Body of pancreas (tissue), 4 donors: ENCODE measurements around the gene GORASP1. TPM values are rescaled to one million over a fixed set of nuclear protein-coding genes. Genes with fewer than 3 reads are reported as not detected.

Experiments used
- ATAC-seq: fragments of 150-250 bp; one replicate; pipeline ENCODE4 v1.9.1; 2016
- DNase-seq, 4 donors: peaks; one replicate each; pipeline ENCODE4 v3.0.0-alpha.2; 2019
- H3K27ac ChIP-seq, 4 donors: fragments of 200-600 bp; sonication (generic); 1 replicate in 3 of 4; 2 replicates in 1 of 4; pipeline versions ENCODE4 v1.5.1 to v1.6.1; 2016 to 2019; ENCODE audit warnings: mild to moderate bottlenecking in 1 of 4, mixed read lengths in 1 of 4, moderate library complexity in 1 of 4
- H3K27me3 ChIP-seq, 2 donors: fragments of 200-600 bp; sonication (generic); one replicate each; pipeline ENCODE4 v1.6.0; 2016; ENCODE audit warnings: mild to moderate bottlenecking in 1 of 2
- H3K36me3 ChIP-seq, 2 donors: fragments of 200-600 bp; sonication (generic); replicated peaks in 1 of 2; 2 replicates each; pipeline ENCODE4 v1.5.1; 2016; ENCODE audit warnings: low read depth in 2 of 2; ENCODE audit not compliant: insufficient read depth in 1 of 2
- H3K4me1 ChIP-seq: fragments of 200-600 bp; sonication (generic); one replicate; pipeline ENCODE4 v1.6.0; 2016
- H3K4me3 ChIP-seq, 2 donors: fragments of 200-600 bp; sonication (generic); 1 replicate in 1 of 2; 2 replicates in 1 of 2; pipeline ENCODE4 v1.5.1; 2016 to 2019
- H3K9me3 ChIP-seq, 3 donors: fragments of 200-600 bp; sonication (generic); 1 replicate in 2 of 3; 2 replicates in 1 of 3; pipeline ENCODE4 v1.5.1; 2016
- POLR2A ChIP-seq, 3 donors: fragments of 450-650 bp; IDR thresholded peaks; one replicate each; pipeline ENCODE4 v1.6.1; 2016; ENCODE audit warnings: antibody characterized with exemption in 3 of 3, mild to moderate bottlenecking in 2 of 3
- WGBS, 2 donors: methylation state at CpG; one replicate each; pipeline ENCODE4 v1.1.5; 2017; 5-methylcytosine and 5-hydroxymethylcytosine counted together
- intact Hi-C: fragments of 100-400 bp; cut with DNase I; formaldehyde crosslinking; loops from one replicate; pipeline ENCODE4 v1.15.1; 2023
- total RNA-seq, 2 donors: library from RNA; depleted of rRNA; stranded (reverse); fragments of >200 nt; gene quantifications; one replicate each; pipeline ENCODE4 v1.1.0, GENCODE V29; 2016
- TF ChIP-seq, protein P1 (sequence below), 7 experiments: fragments of 450-650 bp in 4 of 7; fragments of 200-600 bp in 3 of 7; sonication (generic) in 3 of 7; IDR thresholded peaks; one replicate each; pipeline ENCODE4 v1.5.1; 2016 to 2019; ENCODE audit warnings: antibody characterized with exemption in 7 of 7

Gene GORASP1
- total RNA-seq, 2 donors from 2014 or later: 38.4 to 53.1 TPM

GRCh38 chr3:39148435-39149058 is 41.1 kb upstream of the GORASP1 start:
- H3K27me3 ChIP-seq: no peaks in the 10 kb centered on the region
- H3K27ac ChIP-seq: peak overlapping the region; percentile 33 to 100 (median 100)
- peaks cover 79% of the 10 kb centered on the region for H3K4me1 ChIP-seq
- H3K4me3 ChIP-seq: no peak overlapping the region
- WGBS, 2 donors: 51 to 59% methylated on average over 7 to 9 of the region's 9 CpGs
- peak in 1 of 4 donors; percentile 39 for DNase-seq
- peaks cover 10 to 15% of the 10 kb centered on the region in 2 donors for H3K36me3 ChIP-seq
- no peak for ATAC-seq
- intact Hi-C loops: loop anchor here (5.0 kb wide), 1 partner anchor 39 kb away; no protein-coding TSS in a partner anchor
- H3K9me3 ChIP-seq: no peaks in the 10 kb centered on the region
- TF ChIP-seq POLR2A (IDR thresholded peaks at IDR 0.05): no peak
- TF ChIP-seq, protein P1, sequence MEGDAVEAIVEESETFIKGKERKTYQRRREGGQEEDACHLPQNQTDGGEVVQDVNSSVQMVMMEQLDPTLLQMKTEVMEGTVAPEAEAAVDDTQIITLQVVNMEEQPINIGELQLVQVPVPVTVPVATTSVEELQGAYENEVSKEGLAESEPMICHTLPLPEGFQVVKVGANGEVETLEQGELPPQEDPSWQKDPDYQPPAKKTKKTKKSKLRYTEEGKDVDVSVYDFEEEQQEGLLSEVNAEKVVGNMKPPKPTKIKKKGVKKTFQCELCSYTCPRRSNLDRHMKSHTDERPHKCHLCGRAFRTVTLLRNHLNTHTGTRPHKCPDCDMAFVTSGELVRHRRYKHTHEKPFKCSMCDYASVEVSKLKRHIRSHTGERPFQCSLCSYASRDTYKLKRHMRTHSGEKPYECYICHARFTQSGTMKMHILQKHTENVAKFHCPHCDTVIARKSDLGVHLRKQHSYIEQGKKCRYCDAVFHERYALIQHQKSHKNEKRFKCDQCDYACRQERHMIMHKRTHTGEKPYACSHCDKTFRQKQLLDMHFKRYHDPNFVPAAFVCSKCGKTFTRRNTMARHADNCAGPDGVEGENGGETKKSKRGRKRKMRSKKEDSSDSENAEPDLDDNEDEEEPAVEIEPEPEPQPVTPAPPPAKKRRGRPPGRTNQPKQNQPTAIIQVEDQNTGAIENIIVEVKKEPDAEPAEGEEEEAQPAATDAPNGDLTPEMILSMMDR (IDR thresholded peaks at IDR 0.05): no peak

DNA sequence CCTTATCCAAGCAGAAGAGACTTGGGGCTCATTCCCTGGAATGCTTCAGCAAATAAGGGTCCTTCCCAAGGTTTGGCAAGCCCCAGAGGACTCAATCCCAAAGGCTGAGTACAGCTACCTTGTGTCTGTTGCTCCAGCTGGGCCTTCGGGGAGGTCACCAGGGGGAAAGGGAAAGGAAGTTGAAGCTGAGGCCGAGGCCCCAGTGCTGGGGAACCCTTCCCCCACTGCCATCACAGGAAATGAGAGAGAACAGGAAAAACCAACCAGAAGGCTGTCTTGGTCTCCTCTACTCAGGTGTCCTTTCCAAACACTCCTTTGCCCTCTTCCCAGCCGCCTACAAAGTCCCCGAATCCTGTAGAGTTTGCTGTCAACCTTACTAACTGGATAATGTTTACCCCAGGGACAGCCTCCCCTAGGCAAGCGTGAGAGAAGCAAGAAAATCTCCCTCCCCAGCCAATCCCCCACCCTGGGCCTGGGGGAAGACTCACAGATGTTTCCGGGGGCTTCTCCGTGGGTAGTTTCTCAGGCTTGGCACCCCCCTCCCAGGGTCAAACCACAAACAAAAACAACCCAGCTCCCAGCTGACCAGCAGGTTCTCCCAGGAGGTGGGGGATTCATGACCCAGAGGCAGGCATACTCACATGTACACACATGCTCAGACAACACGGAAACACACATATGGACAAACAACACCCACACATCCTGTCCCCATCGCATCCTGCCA is 40.4 kb upstream of the GORASP1 start:
- Histone ChIP-seq H3K9me3 (no peaks in the 10 kb centered on the region), H3K36me3 (peaks cover 16 to 21% of the 10 kb centered on the region in 2 donors), H3K4me1 (peaks cover 86% of the 10 kb centered on the region), H3K27me3 (no peaks in the 10 kb centered on the region), H3K4me3 (no peak overlapping the region), H3K27ac (peak overlapping the region; percentile 33 to 100 (median 100))
- intact Hi-C loops: loop anchor here (5.0 kb wide), 1 partner anchor 39 kb away; no protein-coding TSS in a partner anchor
- 29 to 32% methylated on average over 9 of the region's 9 CpGs for WGBS, 2 donors
- ATAC-seq (no peak), DNase-seq (peak in 2 of 4 donors; percentile 34 to 59)
- TF ChIP-seq POLR2A (IDR thresholded peaks at IDR 0.05): no peak
- TF ChIP-seq, protein P1 (IDR thresholded peaks at IDR 0.05): no peak

DNA sequence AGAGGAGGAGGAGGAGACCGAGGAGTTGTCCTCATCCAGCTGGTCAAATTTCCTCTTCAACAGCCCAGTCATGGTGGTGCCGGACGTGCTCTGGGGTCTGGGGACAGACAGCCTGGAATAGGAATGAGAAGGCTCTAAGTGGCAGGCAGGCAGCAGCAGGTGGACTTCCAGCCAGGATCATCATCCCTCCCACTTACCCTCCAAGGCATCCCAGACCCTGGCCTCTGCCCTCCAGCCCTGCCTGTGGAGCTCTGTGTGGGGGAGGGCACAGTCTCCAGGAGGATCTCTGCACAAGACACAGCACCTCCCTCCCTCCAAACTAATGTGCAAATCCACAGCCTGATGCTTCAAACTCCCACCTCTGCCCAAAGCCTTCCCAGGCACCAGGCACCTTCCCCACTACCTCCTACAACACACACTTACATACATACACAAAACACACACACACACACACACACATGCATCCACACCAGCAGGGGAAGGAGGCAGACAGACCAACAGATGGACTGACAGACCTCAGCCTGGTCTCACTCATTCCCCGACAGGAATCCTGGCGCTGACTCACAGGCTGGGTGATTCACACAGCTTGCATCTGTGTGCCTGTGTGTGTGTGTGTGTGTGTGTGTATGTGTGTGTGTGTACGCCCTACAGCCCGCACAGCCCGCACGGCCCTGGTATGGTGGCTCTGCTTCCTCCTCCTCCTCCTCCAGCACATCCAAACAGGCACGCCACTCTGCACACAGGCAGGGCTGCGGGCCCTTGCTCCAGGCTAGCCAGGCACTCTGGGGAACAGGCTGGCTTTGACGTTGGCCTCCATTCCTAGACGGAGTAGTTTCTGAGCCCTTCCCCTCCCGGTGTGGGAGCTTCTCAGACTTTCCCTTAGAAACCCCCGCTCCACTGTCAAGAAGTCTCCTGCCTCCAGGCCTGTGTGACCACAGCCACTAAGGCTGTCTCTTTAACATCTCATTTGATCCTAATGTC is 39.5 kb upstream of the GORASP1 start:
- no peaks in the 10 kb centered on the region for H3K27me3 ChIP-seq
- intact Hi-C loops: loop anchor here (5.0 kb wide), 1 partner anchor 40 kb away; no protein-coding TSS in a partner anchor
- TF ChIP-seq, protein P1 (IDR thresholded peaks at IDR 0.05): peak in 1 of 7 experiments; percentile 3
- peak in 1 of 3 donors; percentile 28 for TF ChIP-seq POLR2A (IDR thresholded peaks at IDR 0.05)
- 25 to 37% methylated on average over 11 to 15 of the region's 15 CpGs for WGBS, 2 donors
- peaks cover 90% of the 10 kb centered on the region for H3K4me1 ChIP-seq
- H3K9me3 ChIP-seq: no peaks in the 10 kb centered on the region
- DNase-seq (peak; percentile 59 to 85 (median 73)), ATAC-seq (peak; percentile 25)
- H3K27ac ChIP-seq: peak overlapping the region; percentile 33 to 100 (median 100)
- H3K36me3 ChIP-seq: peaks cover 20 to 21% of the 10 kb centered on the region in 2 donors
- no peak overlapping the region for H3K4me3 ChIP-seq

GRCh38 chr3:39146083-39146501 is 38.7 kb upstream of the GORASP1 start:
- DNase-seq (peak in 1 of 4 donors; percentile 63), ATAC-seq (no peak)
- WGBS, 2 donors: 54 to 56% methylated on average over 11 of the region's 11 CpGs
- intact Hi-C loops: loop anchor here (5.0 kb wide), 1 partner anchor 41 kb away; no protein-coding TSS in a partner anchor
- H3K4me3 ChIP-seq: no peak overlapping the region
- TF ChIP-seq, protein P1 (IDR thresholded peaks at IDR 0.05): peak in 1 of 7 experiments; percentile 24
- TF ChIP-seq POLR2A (IDR thresholded peaks at IDR 0.05): no peak
- peak overlapping the region; percentile 33 to 100 (median 100) for H3K27ac ChIP-seq
- H3K4me1 ChIP-seq: peaks cover 90% of the 10 kb centered on the region
- no peaks in the 10 kb centered on the region for H3K27me3 ChIP-seq
- H3K36me3 ChIP-seq: peaks cover 20 to 21% of the 10 kb centered on the region in 2 donors
- no peaks in the 10 kb centered on the region for H3K9me3 ChIP-seq
